Measurements from ENCODE around the gene TRIM28.

GRCh38 chr19:58516246-58516836 lies 27.5 kb upstream of the TRIM28 start:
- TF ChIP-seq EP300 (IDR thresholded peaks at IDR 0.05; ENCODE audit: borderline replicate concordance) (no peak), ZBTB7A (IDR thresholded peaks at IDR 0.05; ENCODE audit: low read depth) (no peak), YY1 (IDR thresholded peaks at IDR 0.05; ENCODE audit: low read depth) (no peak), NFIC (IDR thresholded peaks at IDR 0.05) (no peak)
- TF ChIP-seq, protein P1, sequence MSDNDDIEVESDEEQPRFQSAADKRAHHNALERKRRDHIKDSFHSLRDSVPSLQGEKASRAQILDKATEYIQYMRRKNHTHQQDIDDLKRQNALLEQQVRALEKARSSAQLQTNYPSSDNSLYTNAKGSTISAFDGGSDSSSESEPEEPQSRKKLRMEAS (IDR thresholded peaks at IDR 0.05), result no peak
